Suprapubic skin (tissue), 4 donors: ENCODE data around the gene ADAMTS12. TPM values are rescaled to one million over a fixed set of nuclear protein-coding genes. Genes with fewer than 3 reads are reported as not detected.

Experiments
- DNase-seq, 2 donors: peaks; one replicate each; pipeline ENCODE4 v3.0.0-alpha.2; 2019; ENCODE audit warnings: low spot score in 2 of 2
- H3K27ac ChIP-seq: fragments of 200-600 bp; sonication (generic); one replicate; pipeline ENCODE4 v1.5.1; 2019
- H3K27me3 ChIP-seq: fragments of 200-600 bp; sonication (generic); one replicate; pipeline ENCODE4 v1.5.1; 2019
- H3K36me3 ChIP-seq: fragments of 200-600 bp; sonication (generic); one replicate; pipeline ENCODE4 v1.5.1; 2019
- H3K4me1 ChIP-seq: fragments of 200-600 bp; sonication (generic); one replicate; pipeline ENCODE4 v1.5.1; 2019
- H3K4me3 ChIP-seq: fragments of 200-600 bp; sonication (generic); one replicate; pipeline ENCODE4 v1.5.1; 2019; ENCODE audit warnings: mild to moderate bottlenecking
- H3K9me3 ChIP-seq: fragments of 200-600 bp; sonication (generic); one replicate; pipeline ENCODE4 v1.5.1; 2019
- EP300 ChIP-seq: sonication (generic); formaldehyde crosslinking; IDR thresholded peaks from one replicate; pipeline ENCODE4 v1.6.1; 2017; ENCODE audit warnings: antibody characterized with exemption
- POLR2A ChIP-seq, 2 donors: fragments of 450-650 bp; IDR thresholded peaks; one replicate each; pipeline ENCODE4 v1.6.1; 2017; ENCODE audit warnings: antibody characterized with exemption in 2 of 2, mild to moderate bottlenecking in 2 of 2, moderate library complexity in 2 of 2
- POLR2AphosphoS5 ChIP-seq, 3 donors: sonication (generic); formaldehyde crosslinking; IDR thresholded peaks; one replicate each; pipeline ENCODE4 v1.6.1; 2017; ENCODE audit warnings: antibody characterized with exemption in 3 of 3
- WGBS: methylation state at CpG from one replicate; pipeline ENCODE4 v1.1.5; 2018; 5-methylcytosine and 5-hydroxymethylcytosine counted together
- total RNA-seq, 4 donors: library from RNA; depleted of rRNA; stranded (reverse); fragments of >200 nt; gene quantifications; one replicate each; pipeline ENCODE4 v1.1.0, GENCODE V29; 2016
- TF ChIP-seq, protein P1 (sequence below), 2 donors: fragments of 200-600 bp in 1 of 2; fragments of 450-650 bp in 1 of 2; sonication (generic) in 1 of 2; IDR thresholded peaks; one replicate each; pipeline ENCODE4 v1.5.1; 2016 to 2019; ENCODE audit warnings: antibody characterized with exemption in 2 of 2, mild to moderate bottlenecking in 1 of 2, moderate library complexity in 1 of 2

Gene ADAMTS12
- total RNA-seq, 4 donors from 2014 or later, result 0.26 to 1.3 (median 0.57) TPM

- TF ChIP-seq, protein P1, sequence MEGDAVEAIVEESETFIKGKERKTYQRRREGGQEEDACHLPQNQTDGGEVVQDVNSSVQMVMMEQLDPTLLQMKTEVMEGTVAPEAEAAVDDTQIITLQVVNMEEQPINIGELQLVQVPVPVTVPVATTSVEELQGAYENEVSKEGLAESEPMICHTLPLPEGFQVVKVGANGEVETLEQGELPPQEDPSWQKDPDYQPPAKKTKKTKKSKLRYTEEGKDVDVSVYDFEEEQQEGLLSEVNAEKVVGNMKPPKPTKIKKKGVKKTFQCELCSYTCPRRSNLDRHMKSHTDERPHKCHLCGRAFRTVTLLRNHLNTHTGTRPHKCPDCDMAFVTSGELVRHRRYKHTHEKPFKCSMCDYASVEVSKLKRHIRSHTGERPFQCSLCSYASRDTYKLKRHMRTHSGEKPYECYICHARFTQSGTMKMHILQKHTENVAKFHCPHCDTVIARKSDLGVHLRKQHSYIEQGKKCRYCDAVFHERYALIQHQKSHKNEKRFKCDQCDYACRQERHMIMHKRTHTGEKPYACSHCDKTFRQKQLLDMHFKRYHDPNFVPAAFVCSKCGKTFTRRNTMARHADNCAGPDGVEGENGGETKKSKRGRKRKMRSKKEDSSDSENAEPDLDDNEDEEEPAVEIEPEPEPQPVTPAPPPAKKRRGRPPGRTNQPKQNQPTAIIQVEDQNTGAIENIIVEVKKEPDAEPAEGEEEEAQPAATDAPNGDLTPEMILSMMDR (IDR thresholded peaks at IDR 0.05), result no peak
- TF ChIP-seq POLR2AphosphoS5 (IDR thresholded peaks at IDR 0.05) (no peak), EP300 (no peak), POLR2A (IDR thresholded peaks at IDR 0.05) (no peak)
- WGBS, result 97% methylated on average over 1 of the region's 1 CpG
- no peak for DNase-seq
- Histone ChIP-seq H3K36me3 (no peaks in the 10 kb centered on the region), H3K27ac (no peak overlapping the region), H3K4me1 (no peaks in the 10 kb centered on the region), H3K4me3 (no peak overlapping the region), H3K27me3 (no peaks in the 10 kb centered on the region), H3K9me3 (no peaks in the 10 kb centered on the region)
These were observed 60.7 kb downstream of the ADAMTS12 start for GRCh38 chr5:33831041-33831440.

DNA sequence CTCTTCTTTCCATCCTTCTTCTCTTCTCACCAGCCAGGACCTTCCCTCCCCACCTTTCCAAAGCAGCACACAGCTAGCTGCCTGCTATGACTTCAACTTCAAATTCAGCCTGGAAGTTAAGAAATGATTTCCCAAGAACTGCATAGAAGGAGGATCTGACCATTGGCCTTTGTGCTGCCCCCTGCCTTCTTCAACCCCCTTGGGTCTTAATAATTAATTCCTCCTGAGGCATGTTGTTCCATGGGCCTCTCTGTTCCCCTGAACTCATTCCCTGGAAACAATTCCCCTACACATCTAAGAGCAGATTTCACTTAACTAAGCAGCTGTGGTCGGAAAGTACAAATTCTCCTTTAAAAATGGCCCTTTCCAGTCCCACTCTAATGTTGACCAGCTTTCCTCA, 62.4 kb downstream of the ADAMTS12 start:
- WGBS, result 65% methylated on average over 1 of the region's 1 CpG

GRCh38 chr5:33828626-33829308, 63.0 kb downstream of the ADAMTS12 start:
- no peaks in the 10 kb centered on the region for H3K36me3 ChIP-seq
- WGBS, result 76% methylated on average over 7 of the region's 7 CpGs
- no peak for DNase-seq
- no peaks in the 10 kb centered on the region for H3K9me3 ChIP-seq
- H3K27ac ChIP-seq, result no peak overlapping the region
- no peak for TF ChIP-seq EP300
- no peak for TF ChIP-seq POLR2A (IDR thresholded peaks at IDR 0.05)
- TF ChIP-seq, protein P1 (IDR thresholded peaks at IDR 0.05), result no peak
- TF ChIP-seq POLR2AphosphoS5 (IDR thresholded peaks at IDR 0.05), result no peak
- no peaks in the 10 kb centered on the region for H3K4me1 ChIP-seq
- H3K27me3 ChIP-seq, result no peaks in the 10 kb centered on the region
- no peak overlapping the region for H3K4me3 ChIP-seq

More for the DNA sequence above, 62.4 kb downstream of the ADAMTS12 start:
- H3K36me3 ChIP-seq, result no peaks in the 10 kb centered on the region
- H3K4me3 ChIP-seq, result no peak overlapping the region
- TF ChIP-seq POLR2AphosphoS5 (IDR thresholded peaks at IDR 0.05), result no peak
- TF ChIP-seq POLR2A (IDR thresholded peaks at IDR 0.05), result no peak
- TF ChIP-seq EP300, result no peak
- TF ChIP-seq, protein P1 (IDR thresholded peaks at IDR 0.05), result no peak
- no peak for DNase-seq
- no peaks in the 10 kb centered on the region for H3K9me3 ChIP-seq
- no peak overlapping the region for H3K27ac ChIP-seq
- H3K4me1 ChIP-seq, result no peaks in the 10 kb centered on the region
- no peaks in the 10 kb centered on the region for H3K27me3 ChIP-seq

GRCh38 chr5:33827885-33828284, 63.9 kb downstream of the ADAMTS12 start:
- Histone ChIP-seq H3K4me1 (no peaks in the 10 kb centered on the region), H3K4me3 (no peak overlapping the region), H3K9me3 (no peaks in the 10 kb centered on the region), H3K27me3 (no peaks in the 10 kb centered on the region), H3K36me3 (no peaks in the 10 kb centered on the region), H3K27ac (no peak overlapping the region)
- no peak for TF ChIP-seq EP300
- no peak for TF ChIP-seq POLR2A (IDR thresholded peaks at IDR 0.05)
- TF ChIP-seq POLR2AphosphoS5 (IDR thresholded peaks at IDR 0.05), result no peak
- TF ChIP-seq, protein P1 (IDR thresholded peaks at IDR 0.05), result no peak
- DNase-seq, result no peak
- WGBS, result 79% methylated on average over 1 of the region's 1 CpG

GRCh38 chr5:33827018-33827707, 64.6 kb downstream of the ADAMTS12 start:
- Histone ChIP-seq H3K4me3 (no peak overlapping the region), H3K9me3 (no peaks in the 10 kb centered on the region), H3K27me3 (no peaks in the 10 kb centered on the region), H3K4me1 (no peaks in the 10 kb centered on the region), H3K36me3 (no peaks in the 10 kb centered on the region), H3K27ac (no peak overlapping the region)
- TF ChIP-seq POLR2AphosphoS5 (IDR thresholded peaks at IDR 0.05) (no peak), EP300 (no peak), POLR2A (IDR thresholded peaks at IDR 0.05) (no peak)
- TF ChIP-seq, protein P1 (IDR thresholded peaks at IDR 0.05), result no peak
- no peak for DNase-seq
- WGBS, result 76% methylated on average over 7 of the region's 7 CpGs
